GM12875 (cell line): ENCODE measurements around the gene MFAP3.
"Not testable (repeated sequence)": the region's sequence is repeated elsewhere in the genome, so short reads cannot be mapped to it uniquely, and the experiment has no call there.

Source experiments
- H3K4me3 ChIP-seq: one replicate; pipeline ENCODE4 v1.5.1; 2011; ENCODE audit warnings: low read depth, low read length, control low read depth
- TF ChIP-seq, protein P1 (sequence below): IDR thresholded peaks from 2 replicates; pipeline ENCODE4 v1.5.1; 2011; ENCODE audit warnings: low read depth, mild to moderate bottlenecking, control low read depth, inconsistent platforms, low read length, moderate library complexity, borderline replicate concordance; ENCODE audit not compliant: insufficient read depth

The MFAP3 gene

GRCh38 chr5:154002511-154003020, 36.2 kb upstream of the MFAP3 start:
- H3K4me3 ChIP-seq: no peak overlapping the region
- TF ChIP-seq, protein P1, sequence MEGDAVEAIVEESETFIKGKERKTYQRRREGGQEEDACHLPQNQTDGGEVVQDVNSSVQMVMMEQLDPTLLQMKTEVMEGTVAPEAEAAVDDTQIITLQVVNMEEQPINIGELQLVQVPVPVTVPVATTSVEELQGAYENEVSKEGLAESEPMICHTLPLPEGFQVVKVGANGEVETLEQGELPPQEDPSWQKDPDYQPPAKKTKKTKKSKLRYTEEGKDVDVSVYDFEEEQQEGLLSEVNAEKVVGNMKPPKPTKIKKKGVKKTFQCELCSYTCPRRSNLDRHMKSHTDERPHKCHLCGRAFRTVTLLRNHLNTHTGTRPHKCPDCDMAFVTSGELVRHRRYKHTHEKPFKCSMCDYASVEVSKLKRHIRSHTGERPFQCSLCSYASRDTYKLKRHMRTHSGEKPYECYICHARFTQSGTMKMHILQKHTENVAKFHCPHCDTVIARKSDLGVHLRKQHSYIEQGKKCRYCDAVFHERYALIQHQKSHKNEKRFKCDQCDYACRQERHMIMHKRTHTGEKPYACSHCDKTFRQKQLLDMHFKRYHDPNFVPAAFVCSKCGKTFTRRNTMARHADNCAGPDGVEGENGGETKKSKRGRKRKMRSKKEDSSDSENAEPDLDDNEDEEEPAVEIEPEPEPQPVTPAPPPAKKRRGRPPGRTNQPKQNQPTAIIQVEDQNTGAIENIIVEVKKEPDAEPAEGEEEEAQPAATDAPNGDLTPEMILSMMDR: no peak

DNA sequence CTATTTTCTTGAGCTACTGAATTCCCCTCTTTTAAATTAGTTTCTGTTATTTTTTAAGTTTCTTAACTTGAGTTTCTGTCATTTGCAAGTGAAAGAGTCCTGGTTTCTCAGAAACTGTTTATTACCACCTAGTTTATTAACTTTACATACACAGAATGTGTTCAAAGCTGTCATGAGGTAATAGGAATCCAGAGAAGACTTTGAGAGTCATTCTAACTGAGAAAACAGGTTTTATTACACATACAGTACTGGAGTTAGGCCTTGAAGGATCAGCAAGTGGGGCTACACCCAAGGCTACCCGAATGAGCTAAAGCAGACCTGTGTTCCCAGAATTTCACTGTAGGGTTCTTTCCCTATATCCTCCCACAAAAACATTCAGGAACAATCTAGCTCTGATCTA, 33.1 kb upstream of the MFAP3 start:
- TF ChIP-seq, protein P1: no peak
- H3K4me3 ChIP-seq: no peak overlapping the region

DNA sequence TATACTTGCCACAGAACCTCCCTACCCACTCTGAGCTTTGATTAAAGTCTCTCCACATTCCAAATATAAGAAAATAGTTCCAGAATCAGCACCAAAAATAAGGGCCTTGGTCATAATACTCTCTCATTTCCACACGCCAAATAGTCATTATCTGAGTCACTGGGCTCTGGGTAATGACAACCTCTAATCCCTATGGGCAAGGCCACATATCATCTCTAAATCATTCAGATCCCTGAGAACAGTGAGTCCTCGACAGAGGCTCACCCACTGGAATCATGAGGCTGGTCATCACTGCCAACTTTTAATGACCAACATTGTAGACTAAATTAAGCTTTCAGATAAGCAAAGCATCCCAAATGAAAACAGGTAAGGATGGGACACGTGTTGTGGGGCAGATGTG, 28.1 kb upstream of the MFAP3 start:
- TF ChIP-seq, protein P1: no peak
- H3K4me3 ChIP-seq: no peak overlapping the region

- TF ChIP-seq, protein P1: no peak
Measured at GRCh38 chr5:154015071-154015693, 23.6 kb upstream of the MFAP3 start.

DNA sequence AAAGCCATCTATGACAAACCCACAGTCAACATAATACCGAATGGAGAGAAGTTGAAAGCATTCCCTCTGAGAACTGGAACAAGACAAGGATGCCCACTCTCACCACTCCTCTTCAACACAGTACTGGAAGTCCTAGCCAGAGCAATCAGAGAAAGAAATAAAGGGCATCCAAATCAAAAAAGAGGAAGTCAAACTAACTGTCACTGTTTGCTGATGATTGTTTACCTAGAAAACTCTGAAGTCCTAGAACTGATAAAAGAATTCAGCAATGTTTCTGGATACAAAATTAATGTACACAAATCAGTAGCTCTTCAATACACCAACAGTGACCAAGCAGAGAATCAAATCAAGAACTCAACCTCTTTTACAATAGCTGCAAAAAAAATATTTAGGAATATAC, 19.8 kb upstream of the MFAP3 start:
- not testable (repeated sequence) for H3K4me3 ChIP-seq

More at GRCh38 chr5:154015071-154015693, 23.6 kb upstream of the MFAP3 start:
- H3K4me3 ChIP-seq: no peak overlapping the region

DNA sequence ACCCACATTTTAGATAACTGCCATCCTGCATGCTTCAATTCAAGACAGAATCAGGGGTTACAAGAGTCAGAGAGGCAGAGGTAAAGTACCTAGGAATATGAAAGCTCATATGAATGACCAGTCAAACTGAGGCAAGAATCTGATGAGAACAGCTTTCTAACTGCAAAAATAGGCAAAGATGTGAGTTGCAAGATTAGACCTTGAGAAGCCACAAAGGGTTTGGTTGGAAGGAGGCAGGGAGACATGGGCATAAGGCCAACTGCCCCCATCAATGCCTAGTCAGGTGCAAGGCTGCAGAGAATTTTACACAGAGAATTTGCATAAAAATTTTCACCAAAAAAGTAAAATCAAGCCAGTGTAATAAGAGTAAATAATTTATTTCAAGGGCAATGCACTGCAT, 12.8 kb upstream of the MFAP3 start:
- no peak overlapping the region for H3K4me3 ChIP-seq
- TF ChIP-seq, protein P1: no peak

DNA sequence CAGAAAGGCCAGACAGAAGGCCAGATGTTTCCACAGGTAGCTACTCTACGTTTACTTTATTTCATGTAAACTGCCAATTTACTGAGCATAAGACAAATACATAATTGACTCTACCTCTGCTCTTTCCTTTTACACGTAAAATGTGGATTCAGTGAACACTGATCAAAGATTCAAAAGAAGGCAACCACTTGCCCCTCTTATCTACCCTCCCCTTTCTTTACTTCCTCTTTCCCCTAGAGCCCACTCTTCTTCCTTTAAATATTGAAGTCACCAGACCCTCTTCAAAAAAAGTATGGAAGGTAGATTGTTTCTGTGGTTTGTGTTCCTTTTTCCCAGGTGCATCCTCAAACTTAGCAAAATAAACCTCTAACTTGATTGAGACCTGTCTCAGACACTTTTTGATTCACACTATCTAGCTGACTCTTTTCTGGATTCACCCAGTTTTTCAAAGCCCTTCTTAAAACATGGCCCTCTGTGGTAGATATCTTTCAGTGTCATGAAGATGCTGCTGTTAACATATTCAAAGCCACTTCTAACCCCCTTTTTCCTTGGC, 6.8 kb upstream of the MFAP3 start:
- no peak overlapping the region for H3K4me3 ChIP-seq
- TF ChIP-seq, protein P1: no peak
